Measurements from ENCODE around the gene DAW1.

GRCh38 chr2:227886149-227886548, 14.7 kb downstream of the DAW1 start:
- TF ChIP-seq EZH2 (IDR thresholded peaks at IDR 0.05; ENCODE audit: insufficient read depth, poor library complexity, severe bottlenecking), result no peak
- no peak for TF ChIP-seq EZH2phosphoT487 (IDR thresholded peaks at IDR 0.05; ENCODE audit: insufficient read depth, low read depth)

Data from GM23248 (cell line).